Choroid plexus epithelial cell (primary cell): ENCODE results near the gene PARVB.

Experiments used
- DNase-seq: peaks from one replicate; pipeline ENCODE4 v3.0.0-alpha.2; 2010; ENCODE audit warnings: low read depth
- H3K4me3 ChIP-seq: 2 replicates; pipeline ENCODE4 v1.5.1; 2011; ENCODE audit warnings: low read depth, mild to moderate bottlenecking, control low read depth, low read length, moderate library complexity
- TF ChIP-seq, protein P1 (sequence below): conservative IDR thresholded peaks from 2 replicates; pipeline ENCODE4 v1.5.1; 2011; ENCODE audit warnings: low read depth, mild to moderate bottlenecking, control low read depth, inconsistent platforms, low read length, moderate library complexity

Gene PARVB

DNA sequence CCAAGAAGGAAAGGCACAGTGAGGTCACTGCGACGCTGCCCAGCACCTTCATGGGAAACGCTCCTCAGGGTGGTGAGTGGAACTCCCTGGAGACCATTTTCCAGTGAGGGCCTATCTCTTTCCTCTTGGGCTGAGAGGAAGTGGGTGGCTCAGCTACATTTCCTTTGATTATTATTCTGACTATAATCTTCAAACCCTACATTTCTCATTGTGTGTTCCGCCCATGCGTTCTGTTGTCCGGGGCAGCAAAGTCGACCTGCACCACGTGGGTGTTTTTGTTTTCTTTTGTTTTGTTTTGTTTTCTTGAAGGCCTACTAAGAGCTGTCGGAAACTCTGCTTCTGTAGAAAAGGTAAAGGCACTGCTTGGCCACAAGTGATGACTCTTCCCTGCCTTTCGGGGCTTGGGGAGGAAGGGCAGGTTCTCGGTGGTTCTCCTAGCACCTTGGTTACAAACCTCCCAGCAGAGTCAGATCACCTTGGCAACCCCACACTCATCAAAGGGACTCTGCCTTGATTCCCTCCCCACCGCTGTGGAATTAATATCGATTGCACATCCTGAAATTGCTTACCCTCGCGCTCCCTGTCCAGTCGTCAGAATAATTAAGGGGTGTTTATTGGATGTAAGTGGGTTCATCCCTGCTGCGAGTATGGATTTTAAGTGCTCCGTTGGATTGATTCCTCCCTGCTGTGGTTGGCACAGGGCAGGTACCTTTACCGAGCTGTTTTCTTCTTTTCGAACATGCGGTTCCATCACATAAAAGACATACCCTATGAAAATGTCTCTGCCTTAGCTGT lies 7.3 kb downstream of the PARVB start:
- no peak for DNase-seq
- TF ChIP-seq, protein P1, sequence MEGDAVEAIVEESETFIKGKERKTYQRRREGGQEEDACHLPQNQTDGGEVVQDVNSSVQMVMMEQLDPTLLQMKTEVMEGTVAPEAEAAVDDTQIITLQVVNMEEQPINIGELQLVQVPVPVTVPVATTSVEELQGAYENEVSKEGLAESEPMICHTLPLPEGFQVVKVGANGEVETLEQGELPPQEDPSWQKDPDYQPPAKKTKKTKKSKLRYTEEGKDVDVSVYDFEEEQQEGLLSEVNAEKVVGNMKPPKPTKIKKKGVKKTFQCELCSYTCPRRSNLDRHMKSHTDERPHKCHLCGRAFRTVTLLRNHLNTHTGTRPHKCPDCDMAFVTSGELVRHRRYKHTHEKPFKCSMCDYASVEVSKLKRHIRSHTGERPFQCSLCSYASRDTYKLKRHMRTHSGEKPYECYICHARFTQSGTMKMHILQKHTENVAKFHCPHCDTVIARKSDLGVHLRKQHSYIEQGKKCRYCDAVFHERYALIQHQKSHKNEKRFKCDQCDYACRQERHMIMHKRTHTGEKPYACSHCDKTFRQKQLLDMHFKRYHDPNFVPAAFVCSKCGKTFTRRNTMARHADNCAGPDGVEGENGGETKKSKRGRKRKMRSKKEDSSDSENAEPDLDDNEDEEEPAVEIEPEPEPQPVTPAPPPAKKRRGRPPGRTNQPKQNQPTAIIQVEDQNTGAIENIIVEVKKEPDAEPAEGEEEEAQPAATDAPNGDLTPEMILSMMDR: no peak
- no peak overlapping the region for H3K4me3 ChIP-seq

DNA sequence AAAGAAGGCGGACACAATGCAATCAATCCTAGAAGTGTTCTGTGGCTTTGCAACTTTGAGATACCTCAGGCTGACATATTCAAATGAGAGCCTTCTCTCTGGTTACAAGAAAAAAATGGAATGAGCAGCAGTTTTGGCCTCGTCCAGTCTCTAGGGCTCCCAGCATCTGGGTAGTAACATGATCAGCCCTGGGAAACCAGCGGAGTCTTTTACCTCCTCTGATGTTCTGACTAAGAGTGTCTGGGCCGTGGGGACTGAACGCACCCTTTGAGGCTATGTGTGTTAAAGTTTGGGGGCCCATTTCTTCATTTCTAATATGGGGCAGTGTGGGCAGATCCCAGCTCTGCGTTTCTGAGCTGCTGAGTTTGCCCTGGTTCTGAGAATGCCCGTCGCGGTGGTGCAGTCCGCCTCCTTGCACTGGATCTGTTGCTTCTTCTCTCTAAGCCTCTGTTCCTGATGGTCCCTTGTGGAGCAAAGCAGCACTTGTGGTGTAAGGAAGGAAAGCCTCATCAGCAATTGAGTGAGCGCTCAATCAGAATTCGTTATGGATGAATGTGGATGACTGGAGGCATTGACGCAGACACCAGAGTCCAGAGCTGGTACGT lies 8.1 kb downstream of the PARVB start:
- DNase-seq: peak; percentile 70
- H3K4me3 ChIP-seq: no peak overlapping the region
- TF ChIP-seq, protein P1: no peak

DNA sequence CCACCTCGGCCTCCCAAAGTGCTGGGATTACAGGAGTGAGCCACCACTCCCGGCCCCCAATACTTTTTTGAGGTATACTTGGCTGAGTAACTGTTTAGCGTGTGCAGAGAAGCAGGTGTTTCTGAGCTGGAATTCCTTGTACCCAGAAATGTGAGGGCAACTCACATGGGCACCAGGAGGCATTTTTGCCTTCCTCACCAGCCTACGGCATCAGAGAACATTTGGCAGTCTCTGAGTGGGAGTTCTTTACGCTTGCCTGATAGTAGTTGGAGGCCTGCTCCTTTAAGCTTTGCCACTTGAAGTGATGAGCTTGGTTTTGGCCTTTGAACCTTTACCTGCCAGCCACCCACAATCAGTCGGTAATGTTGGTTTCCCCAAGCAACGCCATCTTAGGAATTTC lies 9.2 kb downstream of the PARVB start:
- no peak for DNase-seq
- TF ChIP-seq, protein P1: no peak

DNA sequence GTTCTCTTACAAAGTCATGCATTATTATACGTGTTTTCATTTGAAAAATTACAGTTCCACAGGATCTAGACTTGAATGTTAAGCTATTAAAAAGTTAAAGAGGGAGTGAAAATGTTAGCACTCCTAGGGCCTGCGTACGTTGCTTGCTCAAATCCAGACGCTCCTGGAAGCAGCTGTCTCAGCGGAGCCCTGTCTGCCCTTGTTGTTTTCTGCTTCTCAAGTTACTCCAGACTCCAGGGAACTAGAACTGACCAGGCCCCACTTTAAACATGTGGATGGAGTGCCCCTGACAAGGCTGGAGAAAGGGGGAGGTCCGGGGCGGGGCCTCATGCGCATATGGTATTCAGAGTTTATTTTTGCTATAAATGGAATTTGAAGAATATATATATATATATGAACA lies 9.6 kb downstream of the PARVB start:
- TF ChIP-seq, protein P1: no peak
- H3K4me3 ChIP-seq: no peak overlapping the region
- peak; percentile 91 for DNase-seq

More for the DNA sequence above, 9.2 kb downstream of the PARVB start:
- H3K4me3 ChIP-seq: no peak overlapping the region

DNA sequence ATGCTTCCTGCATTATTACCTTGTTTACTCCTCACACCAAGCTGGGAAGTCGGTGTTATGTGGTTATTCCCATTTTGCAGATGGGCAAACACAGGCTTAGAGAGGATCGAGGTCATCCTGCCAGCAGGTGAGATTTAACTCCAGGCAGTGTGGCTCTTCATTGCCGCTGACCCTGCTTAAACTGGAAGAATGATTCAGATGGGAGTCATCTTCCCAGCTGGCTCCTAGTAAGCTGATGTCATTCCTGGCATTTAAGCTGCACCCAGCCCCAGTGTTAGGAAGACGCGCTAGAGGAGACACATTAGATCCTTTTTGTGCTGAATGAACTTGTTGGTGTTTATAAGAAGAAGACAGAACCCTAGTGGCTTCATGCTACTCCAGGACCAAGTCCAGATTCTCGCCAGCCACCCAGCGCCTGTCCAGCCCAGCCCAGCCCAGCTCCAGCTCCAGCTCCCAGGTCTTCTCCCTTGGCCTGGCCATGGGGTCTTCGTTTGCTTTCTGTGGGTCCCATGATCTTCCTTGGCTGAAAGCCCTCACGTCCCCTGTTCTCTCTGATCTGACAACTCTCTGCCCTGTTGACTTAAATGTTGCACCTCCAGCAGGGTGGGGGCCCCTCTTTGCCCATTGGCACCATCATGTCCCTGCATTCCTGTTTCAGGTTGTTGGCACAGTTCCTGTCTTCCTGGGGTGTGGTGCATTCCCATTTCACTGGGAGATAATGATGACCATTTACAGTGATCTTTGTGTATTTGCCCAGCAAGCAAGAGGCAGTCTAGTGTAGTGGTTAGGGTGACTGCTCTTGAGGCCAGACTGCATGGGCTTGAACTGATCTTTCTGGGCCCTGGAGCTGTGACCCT lies 13.6 kb downstream of the PARVB start:
- TF ChIP-seq, protein P1: no peak
- H3K4me3 ChIP-seq: no peak overlapping the region
- peak; percentile 91 for DNase-seq

DNA sequence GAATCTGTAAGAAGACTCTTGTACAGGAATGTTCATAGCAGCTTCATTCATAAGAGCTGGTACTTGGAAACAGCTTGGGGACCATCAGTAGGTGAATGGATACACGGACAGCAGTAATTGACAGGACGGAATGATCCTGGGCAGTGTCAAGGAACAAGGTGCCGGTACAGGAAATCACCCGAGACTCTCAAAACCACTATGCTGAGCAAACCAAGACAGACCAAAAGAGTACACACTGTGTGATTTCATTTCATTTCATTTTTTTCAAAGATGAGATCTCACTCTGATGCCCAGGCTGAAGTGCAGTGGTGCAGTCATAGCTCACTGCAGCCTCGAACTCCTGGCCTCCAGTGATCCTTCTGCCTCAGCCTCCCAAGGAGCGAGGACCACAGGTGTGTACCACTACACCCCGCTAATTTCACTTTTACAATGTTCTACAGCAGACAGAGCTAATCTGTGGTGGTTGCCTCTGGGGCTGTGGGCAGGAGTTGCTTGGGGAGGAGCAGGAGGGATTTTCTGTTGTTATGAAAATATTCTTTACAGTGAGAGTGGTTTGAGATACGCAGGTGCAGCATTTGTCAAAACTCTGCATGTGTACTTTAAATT lies 15.6 kb downstream of the PARVB start:
- no peak overlapping the region for H3K4me3 ChIP-seq
- TF ChIP-seq, protein P1: no peak
- DNase-seq: no peak
